ENCODE data around the gene LRRC26. TPM values are rescaled to one million over a fixed set of nuclear protein-coding genes. Genes with fewer than 3 reads are reported as not detected.

LRRC26 gene
- polyA plus RNA-seq, 3 donors, result not detected

GRCh38 chr9:137148242-137148641 is 21.6 kb downstream of the LRRC26 start:
- H3K9ac ChIP-seq (ENCODE audit: insufficient read depth, low read length, poor library complexity, severe bottlenecking), result no peak overlapping the region
- no peak for DNase-seq

GRCh38 chr9:137147793-137148160 is 22.1 kb downstream of the LRRC26 start:
- Histone ChIP-seq H3K27me3 (ENCODE audit: control insufficient read depth in 2 of 2, insufficient read depth in 2 of 2, low read length in 2 of 2) (peaks cover 0 to 3% of the 10 kb centered on the region in 2 donors), H3K27ac (ENCODE audit: low read depth in 1 of 2, low read length in 2 of 2) (no peak overlapping the region), H3K4me2 (replicated peaks; ENCODE audit: extremely low read depth, low read length, poor library complexity, severe bottlenecking) (no peak overlapping the region), H4K20me1 (ENCODE audit: insufficient read depth, low read length) (no peaks in the 10 kb centered on the region), H3K9ac (ENCODE audit: insufficient read depth, low read length, poor library complexity, severe bottlenecking) (no peak overlapping the region), H3K9me3 (replicated peaks in 1 of 2; ENCODE audit: control insufficient read depth in 1 of 2, insufficient read depth in 1 of 2, low read length in 2 of 2) (peaks cover 0 to 15% of the 10 kb centered on the region in 2 donors), H3K36me3 (replicated peaks in 1 of 2; ENCODE audit: control insufficient read depth in 1 of 2, insufficient read depth in 2 of 2, low read length in 2 of 2) (no peaks in the 10 kb centered on the region), H2AFZ (ENCODE audit: insufficient read depth, low read depth, low read length, poor library complexity, severe bottlenecking) (no peak overlapping the region), H3K4me3 (replicated peaks in 1 of 3; ENCODE audit: low read depth in 2 of 3, low read length in 3 of 3) (no peak overlapping the region), H3K79me2 (ENCODE audit: insufficient read depth, low read length) (no peaks in the 10 kb centered on the region), H3K4me1 (ENCODE audit: control insufficient read depth in 1 of 2, insufficient read depth in 2 of 2, low read length in 2 of 2) (no peaks in the 10 kb centered on the region)
- peaks cover 5 to 20% (median 12%) of the 10 kb centered on the region in 7 donors for H3K9me3 Mint-ChIP-seq
- H3K27ac Mint-ChIP-seq, result no peak overlapping the region
- no peak overlapping the region for H3K4me3 Mint-ChIP-seq
- H3K4me1 Mint-ChIP-seq, result no peaks in the 10 kb centered on the region
- no peaks in the 10 kb centered on the region for H3K36me3 Mint-ChIP-seq
- no peak for DNase-seq
- 31% methylated on average over 6 of the region's 24 CpGs for WGBS (ENCODE audit: insufficient coverage)
- no peak for TF ChIP-seq CTCF (IDR thresholded peaks at IDR 0.05)
- intact Hi-C loops (cut with micrococcal nuclease), result no loop called here
- H3K27me3 Mint-ChIP-seq (ENCODE audit: low read depth in 3 of 3), result peaks cover 12 to 28% (median 23%) of the 10 kb centered on the region in 3 donors

More at GRCh38 chr9:137148242-137148641, 21.6 kb downstream of the LRRC26 start:
- H3K9me3 ChIP-seq (replicated peaks in 1 of 2; ENCODE audit: control insufficient read depth in 1 of 2, insufficient read depth in 1 of 2, low read length in 2 of 2), result peaks cover 0 to 15% of the 10 kb centered on the region in 2 donors
- H3K27me3 Mint-ChIP-seq (ENCODE audit: low read depth in 3 of 3), result peaks cover 12 to 28% (median 20%) of the 10 kb centered on the region in 3 donors
- no peak overlapping the region for H3K4me3 ChIP-seq (replicated peaks in 1 of 3; ENCODE audit: low read depth in 2 of 3, low read length in 3 of 3)
- TF ChIP-seq CTCF (IDR thresholded peaks at IDR 0.05), result no peak
- intact Hi-C loops (cut with micrococcal nuclease), result no loop called here
- WGBS (ENCODE audit: insufficient coverage), result 80% methylated on average over 26 of the region's 27 CpGs
- H3K27ac Mint-ChIP-seq, result no peak overlapping the region
- no peaks in the 10 kb centered on the region for H3K4me1 ChIP-seq (ENCODE audit: control insufficient read depth in 1 of 2, insufficient read depth in 2 of 2, low read length in 2 of 2)
- peaks cover 0 to 3% of the 10 kb centered on the region in 2 donors for H3K27me3 ChIP-seq (ENCODE audit: control insufficient read depth in 2 of 2, insufficient read depth in 2 of 2, low read length in 2 of 2)
- no peaks in the 10 kb centered on the region for H3K79me2 ChIP-seq (ENCODE audit: insufficient read depth, low read length)
- H3K36me3 Mint-ChIP-seq, result no peaks in the 10 kb centered on the region
- H2AFZ ChIP-seq (ENCODE audit: insufficient read depth, low read depth, low read length, poor library complexity, severe bottlenecking), result no peak overlapping the region
- H3K4me2 ChIP-seq (replicated peaks; ENCODE audit: extremely low read depth, low read length, poor library complexity, severe bottlenecking), result no peak overlapping the region
- H4K20me1 ChIP-seq (ENCODE audit: insufficient read depth, low read length), result no peaks in the 10 kb centered on the region
- no peak overlapping the region for H3K27ac ChIP-seq (ENCODE audit: low read depth in 1 of 2, low read length in 2 of 2)
- peaks cover 5 to 20% (median 12%) of the 10 kb centered on the region in 7 donors for H3K9me3 Mint-ChIP-seq
- no peak overlapping the region for H3K4me3 Mint-ChIP-seq
- H3K36me3 ChIP-seq (replicated peaks in 1 of 2; ENCODE audit: control insufficient read depth in 1 of 2, insufficient read depth in 2 of 2, low read length in 2 of 2), result no peaks in the 10 kb centered on the region
- H3K4me1 Mint-ChIP-seq, result no peaks in the 10 kb centered on the region
